Stimulated activated CD8-positive, alpha-beta memory T cell treated with anti-CD3 and anti-CD28 coated beads, Interleukin-7, amount 100 ng/mL, for 4 hours (primary cell): ENCODE data around the gene CTSO.
"Not testable (repeated sequence)": the region's sequence is repeated elsewhere in the genome, so short reads cannot be mapped to it uniquely, and the experiment has no call there.

ENCODE experiments used
- DNase-seq, 2 donors: peaks; one replicate each; pipeline ENCODE4 v3.0.0-alpha.2; 2020; ENCODE audit warnings: low read depth in 2 of 2

The CTSO gene

DNA sequence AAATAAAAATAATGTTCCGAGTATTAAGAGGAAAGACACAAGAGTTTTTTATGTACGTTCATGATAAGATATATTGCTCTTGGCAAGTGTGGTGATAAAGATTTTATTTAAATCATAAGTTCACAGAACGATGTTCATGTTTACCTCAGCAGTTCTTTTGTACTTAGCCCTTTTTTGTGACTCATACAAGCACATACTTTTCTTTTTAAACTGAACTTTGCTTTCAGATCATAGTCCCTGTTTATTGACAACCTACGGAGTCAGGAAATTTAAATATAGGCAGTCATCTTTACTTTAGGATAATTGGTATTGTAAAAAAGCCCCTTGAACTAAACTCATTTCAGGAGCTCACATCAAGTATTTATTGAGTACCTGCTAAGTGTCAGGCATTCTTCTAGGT, 1.3 kb upstream of the CTSO start:
- DNase-seq: no peak

DNA sequence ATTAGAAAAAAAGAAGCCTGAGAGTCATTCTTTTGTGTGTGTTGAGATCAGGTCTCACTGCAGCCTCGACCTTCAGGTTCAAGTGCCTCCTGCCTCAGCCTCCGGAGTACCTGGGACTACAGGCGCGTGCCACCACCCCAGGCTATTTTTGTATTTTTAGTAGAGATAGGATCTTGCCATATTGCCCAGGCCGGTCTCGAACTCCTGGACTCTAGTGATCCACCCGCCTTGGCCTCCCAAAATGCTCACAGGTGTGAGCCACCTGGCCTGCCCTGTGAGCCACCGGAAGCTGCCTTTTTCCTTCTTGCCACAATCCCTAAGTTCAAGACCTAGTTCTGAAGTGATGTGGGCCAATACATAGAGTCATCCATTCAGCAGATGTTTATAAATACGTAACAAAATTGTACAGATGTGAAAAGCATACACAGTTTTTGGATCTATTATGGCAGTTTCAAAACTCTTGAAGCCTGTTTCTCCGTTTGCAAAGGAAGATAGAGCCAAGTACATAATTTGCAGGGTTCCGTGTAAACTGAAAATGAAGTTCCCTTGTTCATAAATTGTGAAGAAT, 536 bp upstream of the CTSO start:
- no peak for DNase-seq

DNA sequence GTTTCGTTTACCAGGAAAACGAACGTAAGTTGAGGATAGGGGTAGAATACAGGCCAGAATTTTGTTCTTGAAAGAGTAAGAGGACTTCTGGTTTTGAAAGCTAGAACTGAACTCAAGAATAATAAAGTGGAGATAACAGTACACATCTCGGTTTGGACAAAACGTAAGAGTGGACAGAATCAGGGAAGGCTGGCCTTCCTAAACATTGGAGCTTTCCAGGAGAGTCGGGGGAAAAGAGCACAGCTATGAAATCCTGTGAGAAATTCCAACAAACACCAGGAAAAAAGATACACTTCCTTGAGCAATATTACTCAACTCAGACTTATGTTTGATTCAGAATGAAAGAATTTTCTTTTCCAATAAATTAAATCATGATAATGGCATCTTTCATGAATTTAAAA, 1.2 kb downstream of the CTSO start:
- no peak for DNase-seq

- DNase-seq: no peak
Observed at GRCh38 chr4:155950461-155950860, 3.2 kb downstream of the CTSO start.

GRCh38 chr4:155948541-155948940, 5.1 kb downstream of the CTSO start:
- DNase-seq: no peak

- DNase-seq: no peak
Observed at GRCh38 chr4:155946486-155946885, 7.2 kb downstream of the CTSO start.

DNA sequence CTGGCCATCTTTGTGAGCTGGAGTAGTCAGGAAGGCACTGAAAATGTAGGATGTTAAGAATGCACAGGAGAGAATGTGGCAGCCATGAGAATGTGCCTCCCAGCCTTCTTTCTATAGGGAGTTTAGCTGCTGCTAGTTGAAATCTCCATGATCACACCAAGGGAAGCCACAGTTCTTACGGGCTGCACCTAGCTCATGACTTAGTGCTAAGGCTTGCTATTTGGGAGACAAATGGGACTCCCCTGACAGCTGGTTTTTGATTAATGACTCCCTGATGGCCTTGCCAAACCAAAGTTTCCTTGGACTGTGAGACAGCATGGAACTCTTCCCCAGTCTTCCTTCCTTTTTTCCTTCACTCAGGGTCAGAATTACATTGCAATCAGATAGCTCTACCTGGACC, 9.2 kb downstream of the CTSO start:
- no peak for DNase-seq

GRCh38 chr4:155943605-155944291, 9.9 kb downstream of the CTSO start:
- no peak for DNase-seq

DNA sequence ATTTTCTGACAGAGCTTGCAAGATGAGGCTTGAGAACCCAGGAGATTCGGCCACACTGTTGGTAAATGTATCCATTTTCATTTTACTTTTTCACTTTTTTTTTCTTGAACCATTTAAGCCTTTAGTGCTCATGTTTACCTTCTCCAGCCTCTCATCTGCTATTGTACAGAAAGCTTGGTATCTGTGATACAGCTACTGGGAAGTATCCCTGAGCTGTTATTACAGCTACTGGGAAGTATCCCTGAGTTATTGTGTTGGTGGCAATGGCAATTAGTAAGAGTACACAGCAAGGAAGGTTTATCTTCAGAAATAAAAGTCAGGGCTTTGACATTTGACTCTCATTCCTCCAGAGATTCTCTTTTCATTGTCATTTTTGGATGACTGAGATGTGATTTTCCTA, 11.8 kb downstream of the CTSO start:
- no peak for DNase-seq

DNA sequence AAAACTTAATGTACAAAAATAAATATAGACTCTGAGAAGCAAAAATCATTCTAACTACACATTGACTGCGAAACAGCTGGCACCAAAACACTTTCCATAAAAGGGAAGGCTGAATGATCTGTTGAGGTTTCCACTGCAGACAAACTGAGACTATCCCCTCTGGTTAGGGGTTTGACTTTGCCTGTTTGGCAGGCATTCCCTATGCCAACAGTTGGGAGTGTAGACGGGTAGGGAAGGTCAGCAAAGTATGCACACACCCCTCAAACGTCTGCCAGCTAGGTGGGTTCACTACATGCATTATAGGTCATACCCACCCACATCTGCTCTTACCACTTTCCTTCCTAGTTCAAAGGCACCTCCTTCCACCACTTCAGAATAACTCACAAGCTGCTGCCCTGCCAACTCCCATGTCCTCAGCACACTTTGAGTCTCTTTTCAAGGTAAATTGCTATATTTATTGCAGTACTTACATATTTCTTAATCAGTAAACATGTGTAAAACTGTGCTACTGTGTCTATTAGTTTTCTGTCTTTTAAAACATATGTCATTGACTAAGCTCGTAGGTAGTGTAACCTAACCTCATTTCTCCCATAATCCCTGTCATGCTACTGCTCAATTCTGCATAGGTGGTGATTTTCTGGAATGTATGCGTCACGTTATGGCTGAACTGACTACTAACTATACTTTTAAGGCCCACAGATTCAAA, 12.4 kb downstream of the CTSO start:
- DNase-seq: no peak

GRCh38 chr4:155935389-155935986, 18.2 kb downstream of the CTSO start:
- DNase-seq: no peak

DNA sequence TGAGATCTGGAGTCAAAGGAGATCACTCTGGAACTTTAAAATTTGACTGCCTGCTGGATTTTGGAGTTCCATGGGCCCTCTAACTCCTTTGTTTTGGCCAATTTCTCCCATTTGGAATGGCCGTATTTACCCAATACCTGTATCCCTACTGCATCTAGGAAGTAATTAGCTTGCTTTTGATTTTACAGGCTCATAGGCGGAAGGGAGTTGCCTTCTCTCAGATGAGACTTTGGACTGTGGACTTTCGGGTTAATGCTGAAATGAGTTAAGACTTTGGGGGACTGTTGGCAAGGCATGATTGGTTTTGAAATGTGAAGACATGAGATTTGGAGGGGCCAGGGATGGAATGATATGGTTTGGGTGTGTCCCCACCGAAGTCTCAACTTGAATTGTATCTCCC, 19.0 kb downstream of the CTSO start:
- not testable (repeated sequence) for DNase-seq

GRCh38 chr4:155931634-155932033, 22.0 kb downstream of the CTSO start:
- no peak for DNase-seq

GRCh38 chr4:155930330-155930729, 23.3 kb downstream of the CTSO start:
- no peak for DNase-seq

DNA sequence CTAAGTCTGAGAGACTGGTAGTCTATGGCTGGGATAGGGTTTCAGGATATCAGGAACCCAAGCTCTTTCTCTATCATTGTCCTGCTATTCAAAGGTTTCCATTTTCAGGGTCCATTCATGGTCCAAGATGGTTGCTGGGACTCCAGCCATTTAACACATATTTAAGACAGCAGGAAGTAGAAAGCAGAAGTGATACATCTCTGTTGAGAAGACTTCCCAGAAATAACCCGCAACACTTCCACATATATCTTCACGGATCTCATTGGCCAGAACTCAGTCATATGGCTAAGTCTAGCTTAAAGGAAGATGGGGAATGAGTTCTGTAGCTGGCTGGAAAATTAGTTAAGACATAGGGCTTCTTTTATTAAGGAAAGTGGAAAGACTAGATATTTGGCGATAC, 23.8 kb downstream of the CTSO start:
- no peak for DNase-seq

DNA sequence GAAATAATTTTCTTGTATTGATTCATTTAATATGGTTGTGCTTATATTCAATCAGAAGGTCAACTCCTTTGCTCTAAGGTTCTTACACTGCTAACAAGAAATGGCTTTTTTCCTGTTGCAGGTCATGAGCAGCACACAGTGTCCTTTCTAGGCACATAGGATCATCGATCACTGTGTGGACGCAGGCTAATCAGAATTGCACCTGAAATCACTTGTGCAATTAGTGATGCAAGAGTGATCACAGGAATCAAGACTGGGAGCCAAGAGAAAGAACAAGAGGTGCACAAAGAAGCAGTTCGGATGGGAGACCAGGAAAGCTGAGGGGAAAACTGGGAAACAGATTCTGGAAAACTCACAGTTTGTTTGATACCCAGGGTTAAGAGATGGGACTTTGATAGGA, 29.0 kb downstream of the CTSO start:
- no peak for DNase-seq

DNA sequence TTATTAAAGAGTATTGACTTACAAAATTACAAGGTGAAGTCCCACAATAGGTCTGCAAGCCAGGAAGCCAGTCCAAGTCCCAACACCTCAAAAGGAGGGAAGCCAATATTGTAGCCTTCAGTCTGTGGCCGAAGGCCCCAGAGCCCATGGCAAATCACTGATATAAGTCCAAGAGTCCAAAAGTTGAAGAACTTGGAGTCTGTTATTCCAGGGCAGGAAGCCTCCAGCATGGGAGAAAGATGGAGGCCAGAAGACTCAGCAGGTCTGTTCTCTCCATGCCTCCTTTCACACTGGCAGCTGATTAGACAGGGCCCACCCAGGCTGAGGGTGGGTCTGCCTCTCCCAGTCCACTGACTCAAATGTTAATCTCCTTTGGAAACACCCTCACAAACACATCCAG, 32.1 kb downstream of the CTSO start:
- no peak for DNase-seq

- no peak for DNase-seq
Observed at GRCh38 chr4:155914782-155915181, 38.9 kb downstream of the CTSO start.

GRCh38 chr4:155911905-155912304, 41.8 kb downstream of the CTSO start:
- no peak for DNase-seq

GRCh38 chr4:155909615-155910226, 43.9 kb downstream of the CTSO start:
- no peak for DNase-seq

DNA sequence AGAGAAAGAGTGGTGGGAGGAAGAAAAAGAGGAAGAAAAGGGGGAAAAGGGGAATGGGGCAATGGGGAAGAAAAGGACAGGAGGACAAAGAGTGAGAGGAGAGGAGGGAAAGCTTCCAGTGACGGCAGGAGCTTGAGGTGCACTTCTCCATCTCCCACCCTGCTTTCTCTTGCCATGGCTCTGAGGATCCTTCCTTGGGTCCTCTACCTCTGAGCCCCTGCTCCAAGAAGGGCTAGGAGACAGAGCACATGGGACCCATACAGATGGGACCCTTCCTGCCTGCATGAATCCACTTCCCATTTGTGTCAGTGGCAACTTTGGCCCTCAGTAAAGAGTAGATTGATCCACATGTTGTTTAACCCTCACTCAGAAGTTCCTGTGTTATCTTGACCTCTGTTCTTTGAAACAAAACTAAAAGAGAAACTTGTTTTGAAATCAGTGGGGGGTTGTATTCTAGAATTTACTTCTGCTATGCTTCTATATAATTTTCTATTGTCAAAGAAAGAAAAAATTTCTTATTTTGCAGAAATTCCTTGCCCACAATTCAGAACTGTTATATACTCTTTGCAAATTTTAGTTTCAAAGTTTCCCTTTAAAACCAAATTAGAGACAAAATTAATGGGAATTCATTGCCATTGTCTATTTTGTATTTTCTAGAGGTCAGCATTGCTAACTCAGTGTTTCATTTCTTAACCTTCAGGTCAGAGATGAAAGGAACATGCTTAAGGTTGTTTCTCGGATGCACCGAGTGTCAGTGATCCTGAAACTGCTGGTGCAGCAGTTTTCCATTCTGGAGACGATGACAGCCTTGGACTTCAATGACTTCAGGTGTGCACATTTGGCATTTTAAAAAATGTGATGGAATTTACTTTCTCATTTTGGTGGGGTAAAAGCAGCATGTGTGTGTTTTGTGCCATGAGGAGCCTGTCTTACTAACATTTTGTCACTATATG, 45.2 kb downstream of the CTSO start:
- DNase-seq: no peak
